Uterus (tissue), 4 donors: Measurements from ENCODE around the gene ATP8A2. TPM values are rescaled to one million over a fixed set of nuclear protein-coding genes. Genes with fewer than 3 reads are reported as not detected.

Experiments
- DNase-seq, 2 donors: peaks; one replicate each; pipeline ENCODE4 v3.0.0-alpha.2; 2019 to 2020
- H3K27ac ChIP-seq, 2 donors: fragments of 200-600 bp; sonication (generic); 1 replicate in 1 of 2; 2 replicates in 1 of 2; pipeline ENCODE4 v1.5.1; 2016 to 2018
- H3K27me3 ChIP-seq, 2 donors: fragments of 200-600 bp; sonication (generic); one replicate each; pipeline ENCODE4 v1.5.1; 2018 to 2019; ENCODE audit warnings: control low read depth in 1 of 2
- H3K36me3 ChIP-seq, 2 donors: fragments of 200-600 bp; sonication (generic); one replicate each; pipeline ENCODE4 v1.5.1; 2019; ENCODE audit warnings: control low read depth in 1 of 2
- H3K4me1 ChIP-seq, 2 donors: fragments of 200-600 bp; sonication (generic); one replicate each; pipeline ENCODE4 v1.5.1; 2018 to 2019; ENCODE audit warnings: control low read depth in 1 of 2
- H3K4me3 ChIP-seq, 2 donors: fragments of 200-600 bp; sonication (generic); 1 replicate in 1 of 2; 2 replicates in 1 of 2; pipeline ENCODE4 v1.5.1; 2018 to 2019; ENCODE audit warnings: mild to moderate bottlenecking in 1 of 2
- H3K9me3 ChIP-seq, 2 donors: fragments of 200-600 bp; sonication (generic); one replicate each; pipeline ENCODE4 v1.5.1; 2019; ENCODE audit warnings: control low read depth in 1 of 2
- POLR2A ChIP-seq, 2 donors: fragments of 450-650 bp; IDR thresholded peaks; one replicate each; pipeline ENCODE4 v1.6.1; 2016; ENCODE audit warnings: antibody characterized with exemption in 2 of 2, mild to moderate bottlenecking in 1 of 2, moderate library complexity in 1 of 2
- intact Hi-C: fragments of 100-400 bp; cut with DNase I; formaldehyde crosslinking; loops from one replicate; pipeline ENCODE4 v1.15.1; 2023; ENCODE audit warnings: low total_unique reads
- total RNA-seq, 4 donors: library from RNA; depleted of rRNA in 3 of 4; stranded (reverse); fragments of >200 nt in 3 of 4; gene quantifications; one replicate each; pipeline versions ENCODE4 v1.1.0 to v1.2.4, GENCODE V29; 2014 to 2023
- TF ChIP-seq, protein P1 (sequence below), 4 experiments: fragments of 200-600 bp in 2 of 4; fragments of 450-650 bp in 2 of 4; sonication (generic) in 2 of 4; IDR thresholded peaks; one replicate each; pipeline ENCODE4 v1.5.1; 2016 to 2019; ENCODE audit warnings: antibody characterized with exemption in 4 of 4, mild to moderate bottlenecking in 2 of 4, moderate library complexity in 1 of 4
- donor health status: DM: yes; HTN: yes; CAD: no.

The ATP8A2 gene
- total RNA-seq, 4 donors from 2014 or later = 0.64 to 21.4 TPM; not detected in 2

DNA sequence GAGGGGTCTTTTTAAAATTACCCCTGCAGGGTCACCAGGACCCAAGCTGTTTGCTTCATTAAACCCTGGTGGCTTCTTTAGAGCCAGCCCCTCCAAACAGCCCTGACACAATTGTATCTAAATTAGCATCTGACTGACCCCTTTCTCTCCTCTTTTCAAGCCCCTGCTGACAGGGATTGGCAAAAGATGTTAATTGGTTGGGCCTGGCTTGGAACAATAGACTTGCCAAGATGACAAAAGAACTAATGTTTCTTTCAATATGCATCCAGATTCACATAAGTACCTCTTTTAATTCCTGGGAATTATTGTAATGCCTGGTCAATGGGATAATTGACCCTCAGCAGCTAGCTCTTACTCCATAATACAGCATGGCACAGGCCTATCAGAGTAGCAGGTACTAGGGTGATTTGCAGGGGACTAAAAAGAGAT lies 539.2 kb downstream of the ATP8A2 start:
- TF ChIP-seq, protein P1, sequence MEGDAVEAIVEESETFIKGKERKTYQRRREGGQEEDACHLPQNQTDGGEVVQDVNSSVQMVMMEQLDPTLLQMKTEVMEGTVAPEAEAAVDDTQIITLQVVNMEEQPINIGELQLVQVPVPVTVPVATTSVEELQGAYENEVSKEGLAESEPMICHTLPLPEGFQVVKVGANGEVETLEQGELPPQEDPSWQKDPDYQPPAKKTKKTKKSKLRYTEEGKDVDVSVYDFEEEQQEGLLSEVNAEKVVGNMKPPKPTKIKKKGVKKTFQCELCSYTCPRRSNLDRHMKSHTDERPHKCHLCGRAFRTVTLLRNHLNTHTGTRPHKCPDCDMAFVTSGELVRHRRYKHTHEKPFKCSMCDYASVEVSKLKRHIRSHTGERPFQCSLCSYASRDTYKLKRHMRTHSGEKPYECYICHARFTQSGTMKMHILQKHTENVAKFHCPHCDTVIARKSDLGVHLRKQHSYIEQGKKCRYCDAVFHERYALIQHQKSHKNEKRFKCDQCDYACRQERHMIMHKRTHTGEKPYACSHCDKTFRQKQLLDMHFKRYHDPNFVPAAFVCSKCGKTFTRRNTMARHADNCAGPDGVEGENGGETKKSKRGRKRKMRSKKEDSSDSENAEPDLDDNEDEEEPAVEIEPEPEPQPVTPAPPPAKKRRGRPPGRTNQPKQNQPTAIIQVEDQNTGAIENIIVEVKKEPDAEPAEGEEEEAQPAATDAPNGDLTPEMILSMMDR (IDR thresholded peaks at IDR 0.05) = no peak
- no peak for TF ChIP-seq POLR2A (IDR thresholded peaks at IDR 0.05)
- DNase-seq = no peak
- no peaks in the 10 kb centered on the region for H3K36me3 ChIP-seq
- H3K27ac ChIP-seq = no peak overlapping the region
- no peak overlapping the region for H3K4me3 ChIP-seq
- no peaks in the 10 kb centered on the region for H3K27me3 ChIP-seq
- no peaks in the 10 kb centered on the region for H3K4me1 ChIP-seq
- intact Hi-C loops = no loop called here
- no peaks in the 10 kb centered on the region for H3K9me3 ChIP-seq

DNA sequence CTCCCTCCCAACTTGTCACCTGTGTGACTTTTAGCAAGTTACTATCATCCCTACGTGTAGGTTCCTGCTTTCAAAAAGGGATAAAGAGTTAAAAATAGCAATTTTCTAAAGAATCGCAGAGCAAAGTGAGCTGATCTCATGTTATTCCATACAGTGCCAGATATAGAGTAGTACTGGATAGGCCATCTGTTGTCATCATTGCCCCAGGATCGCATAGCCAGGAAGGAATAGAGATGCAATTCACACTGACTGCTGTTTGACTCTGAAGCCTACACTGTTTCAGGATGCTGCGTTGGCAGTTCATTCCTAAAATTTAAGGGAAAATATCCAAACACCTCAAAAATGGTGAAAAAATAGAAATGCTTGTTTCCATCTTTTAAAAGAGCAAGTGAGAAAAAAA lies 541.2 kb downstream of the ATP8A2 start:
- Histone ChIP-seq H3K4me3 (no peak overlapping the region), H3K4me1 (no peaks in the 10 kb centered on the region), H3K27me3 (no peaks in the 10 kb centered on the region), H3K27ac (no peak overlapping the region), H3K36me3 (no peaks in the 10 kb centered on the region), H3K9me3 (no peaks in the 10 kb centered on the region)
- intact Hi-C loops = no loop called here
- DNase-seq = no peak
- TF ChIP-seq POLR2A (IDR thresholded peaks at IDR 0.05) = no peak
- TF ChIP-seq, protein P1 (IDR thresholded peaks at IDR 0.05) = no peak

DNA sequence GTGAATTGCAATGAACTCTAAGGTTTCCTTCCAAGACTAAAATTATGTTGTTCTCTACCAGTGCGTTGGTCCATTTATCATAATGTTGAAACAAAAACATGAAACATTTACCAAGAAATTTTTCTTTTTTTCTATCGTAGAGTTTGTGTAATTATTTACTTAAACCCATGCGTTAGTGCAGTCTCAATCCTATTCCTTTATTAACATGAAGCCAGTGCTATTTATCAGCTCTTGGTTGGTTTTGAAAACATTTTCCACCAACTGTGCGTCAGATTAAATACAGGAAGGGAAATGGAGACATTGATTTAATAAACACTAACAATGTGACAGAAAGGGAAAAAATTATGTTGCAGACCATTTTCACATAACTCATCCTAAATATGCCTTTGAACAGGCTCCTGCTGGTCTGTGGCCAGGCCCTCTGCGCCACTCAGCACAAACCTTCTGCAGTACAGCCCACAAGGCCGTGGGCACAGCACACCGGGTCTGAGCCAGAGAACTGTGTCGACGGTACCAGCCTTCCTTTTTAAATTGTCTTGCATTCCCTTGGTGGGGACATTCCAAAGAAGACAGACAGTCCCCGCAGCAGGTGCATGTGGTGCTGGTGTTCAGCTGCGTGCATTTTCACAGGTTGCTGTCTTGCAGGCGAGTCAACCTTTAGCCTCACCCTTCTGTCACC lies 544.2 kb downstream of the ATP8A2 start:
- Histone ChIP-seq H3K4me3 (no peak overlapping the region), H3K27ac (no peak overlapping the region), H3K36me3 (no peaks in the 10 kb centered on the region), H3K9me3 (no peaks in the 10 kb centered on the region), H3K4me1 (no peaks in the 10 kb centered on the region), H3K27me3 (no peaks in the 10 kb centered on the region)
- intact Hi-C loops = no loop called here
- no peak for TF ChIP-seq POLR2A (IDR thresholded peaks at IDR 0.05)
- TF ChIP-seq, protein P1 (IDR thresholded peaks at IDR 0.05) = no peak
- no peak for DNase-seq

DNA sequence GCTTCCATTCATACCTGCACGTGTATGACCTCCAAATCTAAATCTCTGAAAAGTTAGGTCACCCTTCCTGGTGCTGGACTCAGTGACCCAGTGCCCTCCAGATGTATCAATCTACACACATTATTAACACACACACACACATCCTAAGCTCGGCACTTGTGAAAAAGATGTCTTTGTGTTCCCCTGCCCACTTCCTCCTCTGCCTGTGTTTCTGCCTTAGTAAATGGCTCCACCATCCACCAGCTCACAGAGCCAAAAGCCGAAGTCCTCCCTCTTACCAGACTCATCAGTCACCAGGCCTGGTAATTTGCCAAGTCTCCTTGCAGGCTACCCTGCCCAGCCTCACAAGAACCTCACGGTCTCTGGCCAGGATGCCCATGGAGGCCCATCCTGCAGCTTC lies 548.5 kb downstream of the ATP8A2 start:
- H3K27me3 ChIP-seq = no peaks in the 10 kb centered on the region
- H3K27ac ChIP-seq = no peak overlapping the region
- no peaks in the 10 kb centered on the region for H3K36me3 ChIP-seq
- TF ChIP-seq, protein P1 (IDR thresholded peaks at IDR 0.05) = no peak
- no peak for TF ChIP-seq POLR2A (IDR thresholded peaks at IDR 0.05)
- H3K9me3 ChIP-seq = no peaks in the 10 kb centered on the region
- intact Hi-C loops = no loop called here
- H3K4me1 ChIP-seq = no peaks in the 10 kb centered on the region
- DNase-seq = no peak
- no peak overlapping the region for H3K4me3 ChIP-seq

DNA sequence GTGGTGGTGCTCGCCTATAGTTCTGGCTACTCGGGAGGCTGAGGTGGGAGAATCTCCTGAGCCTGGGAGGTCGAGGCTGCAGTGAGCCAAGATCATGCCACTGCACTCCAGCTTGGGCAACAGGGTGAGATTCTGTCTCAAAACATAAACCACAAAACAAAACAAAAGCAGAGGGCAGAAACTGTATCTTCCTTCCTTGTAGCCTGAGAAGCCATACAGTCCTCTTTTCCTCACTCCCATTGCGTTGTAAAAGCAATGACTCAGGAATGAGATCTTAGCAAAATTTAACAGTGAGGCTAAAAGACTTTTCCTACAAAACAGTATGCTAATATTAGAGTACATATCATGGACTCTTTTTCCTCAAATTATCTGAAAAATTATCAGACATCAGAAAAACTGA lies 549.2 kb downstream of the ATP8A2 start:
- Histone ChIP-seq H3K36me3 (no peaks in the 10 kb centered on the region), H3K9me3 (no peaks in the 10 kb centered on the region), H3K4me1 (no peaks in the 10 kb centered on the region), H3K4me3 (no peak overlapping the region), H3K27ac (no peak overlapping the region), H3K27me3 (no peaks in the 10 kb centered on the region)
- intact Hi-C loops = no loop called here
- DNase-seq = no peak
- TF ChIP-seq, protein P1 (IDR thresholded peaks at IDR 0.05) = no peak
- TF ChIP-seq POLR2A (IDR thresholded peaks at IDR 0.05) = no peak
